Daoy (cell line): Measurements from ENCODE around the gene SBF1. TPM values are rescaled to one million over a fixed set of nuclear protein-coding genes. Genes with fewer than 3 reads are reported as not detected.

Source experiments
- DNase-seq: peaks from one replicate; pipeline ENCODE4 v3.0.0-alpha.2; 2015; ENCODE audit warnings: low read depth
- total RNA-seq: library from RNA; depleted of rRNA; stranded (reverse); fragments of >200 nt; shearing (Covaris generic); gene quantifications from 2 replicates; pipeline ENCODE4 v1.2.3, GENCODE V29; 2014

The SBF1 gene
- total RNA-seq, 1 experiment from 2014 or later, result 40.5 TPM

GRCh38 chr22:50465066-50465930 lies 9.5 kb downstream of the SBF1 start:
- no peak for DNase-seq

DNA sequence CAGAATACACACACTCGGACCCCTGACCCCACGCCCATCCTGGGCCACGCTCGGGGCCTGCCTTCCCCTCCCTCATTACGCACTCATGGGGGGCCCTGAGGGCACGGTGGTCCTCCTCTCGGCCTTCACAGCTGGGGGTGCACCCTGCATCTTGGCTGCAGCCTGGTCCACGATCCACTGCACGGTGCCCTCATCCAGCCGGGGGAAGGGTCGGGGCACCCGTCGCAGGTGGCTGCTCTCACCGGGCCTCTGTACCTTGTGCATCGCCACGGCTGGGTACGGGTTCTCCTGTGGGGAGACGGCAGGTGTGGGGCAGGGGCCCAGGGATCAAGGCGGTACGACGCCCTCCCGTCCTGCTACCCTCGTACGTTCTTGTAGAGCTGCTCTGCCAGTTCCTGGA lies 10.4 kb downstream of the SBF1 start:
- DNase-seq, result no peak

DNA sequence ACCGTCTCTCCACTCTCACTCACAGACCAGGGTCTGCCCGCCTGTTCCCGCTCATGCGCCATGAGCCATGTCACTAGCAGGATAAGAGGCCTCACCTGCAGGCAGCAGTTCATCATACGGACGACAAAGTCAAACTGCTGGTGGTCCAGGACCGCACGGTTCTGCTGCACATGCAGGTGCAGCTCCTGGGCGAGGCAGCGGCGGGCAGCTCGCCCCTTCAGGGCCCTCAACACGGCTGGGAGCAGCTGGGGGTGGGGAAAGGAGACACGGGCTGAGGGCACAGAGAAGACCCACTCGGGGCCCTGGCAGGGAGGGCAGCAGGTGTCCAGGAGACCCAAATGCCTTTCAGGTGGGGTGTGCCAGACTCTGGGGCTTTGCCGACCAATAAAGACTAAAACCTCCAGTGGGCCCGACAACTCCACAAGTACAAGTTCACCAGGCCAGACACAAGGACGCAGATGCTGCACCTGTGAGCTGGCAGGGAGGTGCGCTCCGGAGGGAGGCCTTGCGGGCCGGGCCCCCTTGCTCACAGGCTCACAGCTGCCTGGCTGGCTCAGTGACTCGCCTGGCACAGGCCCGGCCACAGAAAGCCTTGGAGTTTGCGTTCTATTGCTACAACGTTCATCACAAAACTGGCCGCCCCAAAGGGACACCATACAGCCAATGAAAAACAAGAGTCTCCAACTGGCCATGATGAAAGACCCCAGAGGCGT lies 11.5 kb downstream of the SBF1 start:
- no peak for DNase-seq

GRCh38 chr22:50461979-50462540 lies 12.8 kb downstream of the SBF1 start:
- no peak for DNase-seq

- DNase-seq, result no peak
These were observed 13.3 kb downstream of the SBF1 start for GRCh38 chr22:50461536-50461935.

GRCh38 chr22:50460938-50461337 lies 13.9 kb downstream of the SBF1 start:
- no peak for DNase-seq

GRCh38 chr22:50459496-50460140 lies 15.2 kb downstream of the SBF1 start:
- DNase-seq, result no peak

DNA sequence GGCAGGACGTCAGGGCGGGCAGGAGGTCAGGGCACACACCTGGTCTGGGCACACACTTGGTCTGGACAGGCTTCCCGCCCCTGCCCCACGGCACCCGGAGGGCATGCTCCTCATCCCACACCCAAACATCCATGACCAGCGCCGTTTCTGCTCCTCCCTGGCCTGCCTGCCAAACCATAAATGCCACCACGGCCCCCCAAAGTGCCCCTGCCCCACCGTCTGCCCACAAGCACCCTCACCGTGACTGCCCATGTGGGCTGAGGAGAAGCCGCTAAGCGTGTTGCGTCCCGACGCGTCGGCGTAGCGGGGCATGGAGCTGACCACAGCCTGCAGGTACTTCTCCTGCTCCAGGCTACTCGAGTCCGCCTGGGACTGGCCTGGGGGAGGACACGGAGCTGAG lies 15.8 kb downstream of the SBF1 start:
- DNase-seq, result no peak

DNA sequence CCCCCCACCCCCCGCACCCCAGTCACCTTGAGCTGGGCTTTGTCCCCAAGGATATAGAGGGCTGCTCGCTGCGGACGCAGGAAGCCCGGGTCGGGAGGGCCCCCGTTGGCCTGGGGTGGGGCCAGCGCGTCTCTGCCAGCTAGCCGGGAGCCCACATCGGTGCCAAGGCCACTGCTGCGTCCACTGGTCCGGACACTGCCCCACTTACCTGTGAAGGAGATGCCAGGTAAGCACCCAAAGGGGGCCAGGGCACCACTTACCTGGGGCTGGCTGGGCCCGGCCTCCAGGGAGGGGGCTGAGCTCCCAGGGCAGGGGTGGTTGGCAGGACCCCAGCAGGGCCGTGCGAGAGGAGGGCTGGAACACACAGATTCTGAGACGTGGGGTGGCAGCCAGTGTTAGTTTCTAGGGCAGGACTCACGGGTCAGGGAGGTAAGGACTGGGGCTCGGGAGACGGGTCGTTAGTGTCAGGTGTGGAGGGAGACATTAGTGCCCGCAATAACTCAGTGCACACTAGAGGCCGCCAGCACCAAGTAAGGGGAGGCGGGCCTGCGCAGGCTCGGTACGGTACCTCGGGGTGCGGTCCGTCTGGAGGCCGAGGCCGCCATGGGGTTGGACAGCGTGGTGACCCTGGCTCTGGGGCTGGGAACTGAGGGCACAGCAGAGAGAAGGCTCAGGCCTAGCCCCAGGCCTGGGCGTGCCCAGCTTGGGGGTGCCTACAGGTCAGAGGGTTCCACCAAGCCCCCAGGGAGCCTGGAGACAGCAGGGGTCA lies 18.2 kb downstream of the SBF1 start:
- no peak for DNase-seq

DNA sequence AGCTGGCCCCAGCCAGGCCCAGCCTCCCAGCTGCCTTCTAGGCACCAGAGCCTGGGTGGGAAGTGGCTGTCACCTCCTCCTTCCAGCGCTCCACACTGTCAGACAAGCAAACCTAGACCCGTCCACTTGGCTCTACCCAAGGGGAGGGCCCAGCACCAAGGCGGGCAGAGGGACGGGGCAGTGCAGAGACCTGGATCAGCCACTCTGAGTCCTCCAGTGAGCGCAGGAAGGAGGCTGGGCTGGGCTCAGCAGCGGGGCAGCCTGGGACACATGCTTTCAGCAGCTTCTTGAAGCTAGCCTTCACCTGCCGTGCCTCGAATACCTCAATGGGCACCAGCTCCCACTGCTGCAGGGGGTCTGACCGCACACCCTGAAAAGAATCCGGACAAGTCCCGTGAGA lies 18.8 kb downstream of the SBF1 start:
- DNase-seq, result no peak

GRCh38 chr22:50455201-50455600 lies 19.6 kb downstream of the SBF1 start:
- no peak for DNase-seq

- no peak for DNase-seq
These were observed 20.2 kb downstream of the SBF1 start for GRCh38 chr22:50454556-50455075.

- DNase-seq, result no peak
These were observed 22.2 kb downstream of the SBF1 start for GRCh38 chr22:50452649-50453048.

DNA sequence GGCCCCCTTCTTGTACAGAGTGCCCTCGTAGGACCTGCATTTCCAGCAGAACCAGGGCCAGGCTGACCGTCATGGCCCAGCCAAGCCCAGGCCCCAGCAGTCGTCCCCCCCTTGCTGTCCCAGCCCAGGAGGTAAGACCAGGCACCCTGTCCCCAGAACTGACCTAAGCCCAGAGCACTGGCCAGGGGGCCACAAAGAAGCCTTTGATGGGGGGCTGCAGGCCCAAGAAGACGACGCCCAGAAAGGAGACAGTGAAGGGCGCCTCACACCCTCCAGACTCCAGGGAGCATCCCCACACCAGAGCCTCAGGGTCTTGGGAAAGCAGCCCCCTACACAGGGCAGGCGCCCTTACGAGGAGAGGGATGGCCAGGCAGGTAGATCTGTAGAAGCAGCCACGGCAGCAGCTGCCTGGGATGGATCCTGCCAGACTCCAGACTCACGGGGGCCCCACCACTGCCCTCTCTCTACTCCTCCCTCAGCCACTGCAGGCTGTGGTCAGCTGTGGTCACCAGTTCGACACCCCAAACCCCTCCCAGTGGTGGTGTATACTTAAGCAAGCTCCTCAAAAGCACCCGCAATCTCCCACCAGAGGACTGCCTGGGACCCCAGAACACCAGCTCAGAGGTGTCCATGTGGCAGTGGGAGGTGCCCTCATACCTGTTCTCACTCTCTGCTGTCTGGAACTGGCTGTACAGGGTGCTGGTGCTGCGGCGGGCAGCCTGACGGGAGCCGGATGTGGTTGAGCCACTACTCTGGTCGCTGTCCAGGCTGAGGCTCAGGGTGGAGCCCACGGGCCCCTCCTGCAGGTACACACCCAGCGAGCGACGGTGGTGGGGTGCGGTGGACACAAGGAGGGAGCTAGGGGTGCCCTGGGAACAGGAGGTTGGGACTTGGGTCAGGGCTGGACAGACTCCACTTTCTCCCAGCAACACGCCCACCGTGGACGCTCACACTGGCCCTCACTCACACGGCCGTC lies 27.0 kb downstream of the SBF1 start:
- no peak for DNase-seq

DNA sequence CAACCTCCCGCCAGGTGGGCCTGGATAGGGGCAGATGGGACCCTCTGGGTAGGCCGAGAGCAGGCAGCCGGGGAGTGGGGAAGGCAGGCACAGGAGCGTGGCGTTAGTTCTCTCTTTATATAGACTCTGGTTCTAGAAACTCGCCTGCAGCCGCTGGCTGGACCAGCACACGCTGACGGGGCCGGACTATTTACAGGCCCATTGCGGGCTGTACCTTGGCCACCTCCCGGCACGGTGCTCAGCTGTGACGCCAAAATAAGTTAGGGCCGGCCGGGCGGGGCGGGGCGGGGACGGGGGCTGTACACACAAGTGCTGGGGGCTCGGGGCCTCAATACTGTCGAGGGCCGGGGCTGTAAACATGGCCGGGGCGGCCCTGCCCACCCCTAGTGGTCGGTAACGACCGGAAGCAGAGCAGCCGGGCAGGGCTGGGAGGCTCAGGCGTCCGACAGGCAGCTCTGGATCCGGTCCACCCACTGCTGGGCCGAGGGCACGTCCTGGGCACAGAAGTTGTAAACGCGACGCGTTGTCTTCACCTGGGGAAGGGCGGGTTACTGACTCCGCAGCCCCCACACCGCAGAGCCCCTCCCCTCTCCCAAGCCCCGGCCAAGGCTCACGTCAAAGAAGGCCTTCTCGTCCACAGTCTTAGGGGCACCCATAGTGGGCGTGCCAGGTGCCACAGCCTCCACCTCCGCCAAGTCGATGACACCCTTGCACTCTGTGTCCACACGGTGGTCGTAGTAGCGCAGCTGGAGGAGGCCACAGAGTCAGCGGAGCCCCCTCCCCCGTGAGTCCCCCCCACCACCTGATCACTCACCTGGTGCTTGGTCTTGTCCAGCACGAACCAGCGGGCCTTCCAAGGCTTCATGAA lies 27.9 kb downstream of the SBF1 start:
- DNase-seq, result no peak

DNA sequence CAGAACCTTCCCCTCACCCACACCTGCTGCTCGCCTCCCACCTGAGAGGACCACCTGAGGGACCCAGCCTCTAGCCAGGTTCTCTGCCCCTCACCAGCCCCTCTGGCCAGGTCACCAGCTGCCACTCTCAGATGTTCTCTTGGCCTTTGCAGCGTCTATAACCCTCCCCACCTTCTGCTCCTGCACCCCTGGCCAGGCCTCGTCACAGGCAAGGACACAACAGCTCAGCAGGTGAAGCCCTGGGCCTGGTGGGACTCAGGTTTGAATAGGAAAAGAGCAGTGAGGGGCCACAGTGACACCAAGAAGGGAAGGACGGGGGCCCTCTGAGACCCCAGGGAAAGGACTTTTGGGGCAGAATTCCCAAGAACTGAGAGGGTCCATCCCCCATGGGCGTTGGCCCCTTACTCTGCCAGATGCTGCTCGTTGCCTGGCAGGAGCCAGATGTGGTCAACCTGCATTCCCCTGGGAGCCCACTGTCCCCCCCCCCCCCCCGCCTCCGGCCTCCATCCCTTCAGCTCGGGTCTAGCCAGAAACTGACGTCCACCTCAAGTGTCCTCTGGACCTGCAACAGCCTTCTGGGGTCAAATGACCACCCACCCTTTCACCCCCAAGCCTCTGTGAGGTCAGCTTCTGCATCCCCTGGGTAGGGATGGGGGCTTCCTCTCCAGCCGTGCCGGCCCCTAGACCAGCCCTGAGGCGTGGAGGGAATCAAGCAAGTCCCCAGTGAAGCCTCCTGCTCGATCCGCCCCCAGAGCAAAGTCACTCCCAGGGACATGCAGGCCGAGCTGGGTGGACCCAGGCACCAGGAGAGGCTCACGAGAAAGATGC lies 28.7 kb downstream of the SBF1 start:
- no peak for DNase-seq

GRCh38 chr22:50445071-50445879 lies 29.6 kb downstream of the SBF1 start:
- no peak for DNase-seq
